NCI-H2107 treated with DMSO at 0.1 percent for 48 hours (cell line): Measurements from ENCODE around the gene LSM2.

Experiments used
- DNase-seq: peaks from one replicate; lab custom pipeline; 2025; ENCODE audit not compliant: unreplicated experiment; lab: John Stamatoyannopoulos, UW

Gene LSM2

DNA sequence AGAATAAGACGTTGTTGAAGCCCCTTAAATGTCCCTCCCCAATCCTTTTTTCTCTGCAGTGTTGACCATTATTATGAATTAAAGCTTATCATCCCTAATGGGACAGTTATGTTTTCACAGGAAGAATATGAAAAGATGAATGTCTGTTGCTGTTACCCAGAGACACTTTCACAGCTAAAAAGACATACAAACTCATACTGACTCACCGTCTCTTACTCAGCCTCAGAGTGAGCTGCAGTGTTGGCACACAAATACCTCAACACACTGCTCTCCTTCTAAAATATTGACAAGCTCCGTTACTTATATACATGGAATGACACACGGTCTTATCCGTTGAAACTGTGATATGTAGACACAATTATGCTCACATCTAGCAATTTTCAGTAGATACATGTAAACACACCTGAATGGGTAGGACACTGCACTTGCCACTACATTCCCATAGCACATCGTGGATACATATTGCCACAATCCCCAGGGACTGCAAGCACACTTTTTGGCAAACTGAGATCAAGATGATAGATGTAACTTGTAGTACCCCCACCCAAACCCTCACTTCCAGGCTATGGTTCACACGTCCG is 53.9 kb downstream of the LSM2 start:
- DNase-seq = no peak

DNA sequence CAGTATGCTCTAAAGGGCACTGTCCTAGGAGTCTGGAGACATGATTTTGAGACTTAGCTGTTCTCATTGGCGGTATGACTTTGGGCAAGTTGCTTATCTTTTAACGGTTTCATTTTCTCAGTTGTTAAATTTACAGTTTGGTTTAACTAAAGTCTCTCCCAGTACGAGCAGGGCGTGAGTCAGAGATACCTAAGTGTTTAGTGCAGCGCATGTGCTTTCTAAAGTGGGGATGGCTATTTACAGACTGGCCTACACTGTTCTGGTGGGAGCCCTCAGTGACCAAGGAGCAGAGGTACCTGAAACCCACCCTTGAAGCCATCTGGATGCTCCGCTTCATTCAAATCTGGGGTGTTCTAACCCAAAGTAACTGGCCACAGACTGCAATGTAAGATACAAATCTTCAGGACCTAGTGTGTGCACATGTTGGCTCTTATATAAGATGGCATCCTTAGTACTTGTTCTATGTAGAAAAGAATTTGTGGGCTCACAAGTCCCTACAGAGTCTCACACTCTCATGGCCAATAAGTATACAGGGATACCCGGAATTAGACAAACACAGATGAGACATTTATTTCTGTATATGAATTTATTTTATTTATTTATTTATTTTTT is 56.2 kb downstream of the LSM2 start:
- no peak for DNase-seq

DNA sequence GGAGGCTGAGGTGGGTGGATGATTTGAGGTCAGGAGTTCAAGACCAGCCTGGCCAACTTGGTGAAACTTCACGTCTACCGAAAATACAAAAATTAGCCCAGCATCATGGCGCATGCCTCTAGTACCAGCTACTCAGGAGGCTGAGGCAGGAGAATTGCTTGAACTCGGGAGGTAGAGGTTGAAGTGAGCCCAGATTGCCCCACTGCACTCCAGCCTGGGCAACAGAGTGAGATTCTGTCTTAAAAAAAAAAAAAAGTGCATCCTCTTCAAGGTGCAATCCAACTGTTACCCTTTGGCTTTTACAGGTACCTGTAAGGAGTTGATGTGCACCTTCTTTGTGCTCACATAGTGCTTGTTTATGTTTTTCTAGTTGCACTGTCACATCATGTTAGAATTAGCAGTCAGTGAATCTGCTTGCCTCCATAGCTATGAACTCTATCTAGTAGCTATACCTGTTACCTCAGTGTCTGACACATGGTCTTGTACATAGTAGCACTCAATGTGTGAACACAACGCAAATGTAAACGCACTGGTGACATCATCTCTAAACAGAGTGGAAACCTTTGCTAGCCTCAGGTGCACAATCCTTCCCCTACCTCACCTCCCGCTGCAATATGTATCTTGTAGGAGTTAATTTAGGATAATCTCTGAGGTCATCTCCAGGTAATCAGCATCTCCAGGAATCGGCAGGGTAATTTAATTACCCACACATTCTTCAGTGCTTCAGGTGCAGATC is 57.3 kb downstream of the LSM2 start:
- DNase-seq = no peak
